HG02852 (cell line): ENCODE measurements around the gene TAAR2.
"Not testable (repeated sequence)": the region's sequence is repeated elsewhere in the genome, so short reads cannot be mapped to it uniquely, and the experiment has no call there.

Experiments
- ATAC-seq: cut with Tn5 transposase; IDR thresholded peaks from one replicate; pipeline ENCODE4 v1.9.1; 2021; ENCODE audit warnings: mild to moderate bottlenecking, moderate library complexity; ENCODE audit not compliant: unreplicated experiment

TAAR2 gene

GRCh38 chr6:132614554-132614953 is 9.5 kb downstream of the TAAR2 start:
- ATAC-seq: no peak

GRCh38 chr6:132612449-132613108 is 11.5 kb downstream of the TAAR2 start:
- no peak for ATAC-seq

GRCh38 chr6:132611616-132612015 is 12.5 kb downstream of the TAAR2 start:
- ATAC-seq: no peak

- no peak for ATAC-seq
Observed at GRCh38 chr6:132607544-132608233, 16.4 kb downstream of the TAAR2 start.

- ATAC-seq: no peak
Observed at GRCh38 chr6:132604635-132605152, 19.4 kb downstream of the TAAR2 start.

- not testable (repeated sequence) for ATAC-seq
Observed at GRCh38 chr6:132600900-132601299, 23.2 kb downstream of the TAAR2 start.

GRCh38 chr6:132598473-132598872 is 25.6 kb downstream of the TAAR2 start:
- no peak for ATAC-seq

- ATAC-seq: no peak
Observed at GRCh38 chr6:132596201-132596600, 27.9 kb downstream of the TAAR2 start.

GRCh38 chr6:132592855-132593254 is 31.2 kb downstream of the TAAR2 start:
- no peak for ATAC-seq

GRCh38 chr6:132590362-132590761 is 33.7 kb downstream of the TAAR2 start:
- ATAC-seq: no peak

GRCh38 chr6:132589454-132589853 is 34.6 kb downstream of the TAAR2 start, which contains the start of gene TAAR5:
TAAR5 (minus strand) TSS chr6:132589741; CDS start chr6:132589686, 55 bp downstream.
- no peak for ATAC-seq

GRCh38 chr6:132587424-132587823 is 36.7 kb downstream of the TAAR2 start:
- ATAC-seq: no peak

- no peak for ATAC-seq
Observed at GRCh38 chr6:132584698-132585097, 39.4 kb downstream of the TAAR2 start.

GRCh38 chr6:132571774-132572173 is 52.3 kb downstream of the TAAR2 start:
- no peak for ATAC-seq

GRCh38 chr6:132570221-132570777 is 53.8 kb downstream of the TAAR2 start, which contains the start of gene TAAR6:
TAAR6 (plus strand) TSS chr6:132570322; CDS start chr6:132570322, 0 bp downstream.
- ATAC-seq: no peak

GRCh38 chr6:132569170-132569569 is 54.9 kb downstream of the TAAR2 start:
- ATAC-seq: no peak

- no peak for ATAC-seq
Observed at GRCh38 chr6:132568611-132569010, 55.5 kb downstream of the TAAR2 start.

- ATAC-seq: no peak
Observed at GRCh38 chr6:132567566-132567965, 56.5 kb downstream of the TAAR2 start.
